ENCODE data around the gene PCDH9.

DNA sequence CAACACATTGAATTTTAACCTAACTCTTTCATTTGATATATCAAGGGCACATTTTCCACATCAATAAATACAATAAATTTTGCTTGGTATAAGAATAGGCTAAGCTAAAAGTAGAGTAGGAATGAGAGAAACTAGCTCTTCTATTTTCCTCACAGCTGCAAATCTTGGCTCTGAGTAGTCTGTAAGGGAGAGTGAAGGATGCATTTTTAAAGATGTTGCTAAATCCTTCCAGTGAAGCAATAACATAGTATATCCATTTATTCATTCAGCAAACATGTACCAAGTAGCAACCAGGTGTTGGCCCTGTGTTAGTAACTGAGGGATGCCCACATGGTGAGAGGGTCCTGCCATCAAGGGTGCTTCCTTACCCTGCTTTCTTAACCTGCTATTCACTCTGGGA, 799.9 kb downstream of the PCDH9 start:
- TF ChIP-seq EZH2 (IDR thresholded peaks at IDR 0.05; ENCODE audit: insufficient read depth, low read length), result no peak
- TF ChIP-seq, protein P1, sequence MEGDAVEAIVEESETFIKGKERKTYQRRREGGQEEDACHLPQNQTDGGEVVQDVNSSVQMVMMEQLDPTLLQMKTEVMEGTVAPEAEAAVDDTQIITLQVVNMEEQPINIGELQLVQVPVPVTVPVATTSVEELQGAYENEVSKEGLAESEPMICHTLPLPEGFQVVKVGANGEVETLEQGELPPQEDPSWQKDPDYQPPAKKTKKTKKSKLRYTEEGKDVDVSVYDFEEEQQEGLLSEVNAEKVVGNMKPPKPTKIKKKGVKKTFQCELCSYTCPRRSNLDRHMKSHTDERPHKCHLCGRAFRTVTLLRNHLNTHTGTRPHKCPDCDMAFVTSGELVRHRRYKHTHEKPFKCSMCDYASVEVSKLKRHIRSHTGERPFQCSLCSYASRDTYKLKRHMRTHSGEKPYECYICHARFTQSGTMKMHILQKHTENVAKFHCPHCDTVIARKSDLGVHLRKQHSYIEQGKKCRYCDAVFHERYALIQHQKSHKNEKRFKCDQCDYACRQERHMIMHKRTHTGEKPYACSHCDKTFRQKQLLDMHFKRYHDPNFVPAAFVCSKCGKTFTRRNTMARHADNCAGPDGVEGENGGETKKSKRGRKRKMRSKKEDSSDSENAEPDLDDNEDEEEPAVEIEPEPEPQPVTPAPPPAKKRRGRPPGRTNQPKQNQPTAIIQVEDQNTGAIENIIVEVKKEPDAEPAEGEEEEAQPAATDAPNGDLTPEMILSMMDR (IDR thresholded peaks at IDR 0.05; ENCODE audit: insufficient read depth, low read depth, low read length), result no peak

Data from astrocyte (in vitro differentiated cells and primary cell).